OCI-M2 (cell line): ENCODE measurements around the gene SOX8.
"Not testable (repeated sequence)": the region's sequence is repeated elsewhere in the genome, so short reads cannot be mapped to it uniquely, and the experiment has no call there.

Experiments
- DNase-seq: peaks from one replicate; lab custom pipeline; 2025; ENCODE audit not compliant: unreplicated experiment; lab: John Stamatoyannopoulos, UW

SOX8 gene

GRCh38 chr16:953818-954217 lies 27.8 kb upstream of the SOX8 start:
- not testable (repeated sequence) for DNase-seq

- not testable (repeated sequence) for DNase-seq
Measured at GRCh38 chr16:955766-956165, 25.8 kb upstream of the SOX8 start.

- no peak for DNase-seq
Measured at GRCh38 chr16:959232-960040, 22.1 kb upstream of the SOX8 start.

- no peak for DNase-seq
Measured at GRCh38 chr16:962366-962765, 19.2 kb upstream of the SOX8 start.

- no peak for DNase-seq
Measured at GRCh38 chr16:962901-963814, 18.4 kb upstream of the SOX8 start.

- DNase-seq = no peak
Measured at GRCh38 chr16:963913-964312, 17.7 kb upstream of the SOX8 start.

GRCh38 chr16:964356-965035 lies 17.1 kb upstream of the SOX8 start:
- DNase-seq = no peak

- no peak for DNase-seq
Measured at GRCh38 chr16:965036-965395, 16.6 kb upstream of the SOX8 start.

- DNase-seq = no peak
Measured at GRCh38 chr16:965487-965886, 16.1 kb upstream of the SOX8 start.

- no peak for DNase-seq
Measured at GRCh38 chr16:966035-966434, 15.5 kb upstream of the SOX8 start.

- no peak for DNase-seq
Measured at GRCh38 chr16:966505-966904, 15.1 kb upstream of the SOX8 start.

GRCh38 chr16:967077-967541 lies 14.5 kb upstream of the SOX8 start:
- DNase-seq = no peak

- DNase-seq = no peak
Measured at GRCh38 chr16:967546-968295, 13.8 kb upstream of the SOX8 start.

- no peak for DNase-seq
Measured at GRCh38 chr16:968620-969019, 12.9 kb upstream of the SOX8 start.

- DNase-seq = no peak
Measured at GRCh38 chr16:969508-970385, 11.8 kb upstream of the SOX8 start.

GRCh38 chr16:970386-970765 lies 11.2 kb upstream of the SOX8 start:
- DNase-seq = no peak

GRCh38 chr16:970766-971581 lies 10.6 kb upstream of the SOX8 start, which contains the start of gene LMF1:
LMF1 (minus strand) TSS chr16:970984; CDS start chr16:970980, 4 bp downstream.
- DNase-seq = peak; percentile 39

GRCh38 chr16:971582-971905 lies 10.0 kb upstream of the SOX8 start:
- DNase-seq = no peak

- no peak for DNase-seq
Measured at GRCh38 chr16:971981-972315, 9.6 kb upstream of the SOX8 start.
